T-helper 22 cell (primary cell): Measurements from ENCODE around the gene C17orf107.
"Not testable (repeated sequence)": the region's sequence is repeated elsewhere in the genome, so short reads cannot be mapped to it uniquely, and the experiment has no call there.

Experiments
- DNase-seq: peaks from one replicate; pipeline ENCODE4 v3.0.0-alpha.2; 2020; ENCODE audit warnings: low read depth

Gene C17orf107

GRCh38 chr17:4899341-4900230, at the start of gene C17orf107:
TSS of gene C17orf107 (plus strand) at chr17:4899536. CDS start at chr17:4899763, 227 bp downstream.
- DNase-seq, result peak; percentile 94

GRCh38 chr17:4850246-4850645, 49.1 kb upstream of the C17orf107 start:
- DNase-seq, result no peak

GRCh38 chr17:4851084-4851483, 48.3 kb upstream of the C17orf107 start:
- no peak for DNase-seq

- peak; percentile 22 for DNase-seq
Observed at GRCh38 chr17:4852567-4853207, 46.6 kb upstream of the C17orf107 start.

- DNase-seq, result no peak
Observed at GRCh38 chr17:4853208-4853671, 46.1 kb upstream of the C17orf107 start.

GRCh38 chr17:4854111-4854681, 45.1 kb upstream of the C17orf107 start:
- DNase-seq, result no peak

GRCh38 chr17:4856271-4856936, 42.9 kb upstream of the C17orf107 start:
- no peak for DNase-seq

- DNase-seq, result no peak
Observed at GRCh38 chr17:4856937-4857314, 42.4 kb upstream of the C17orf107 start.

- not testable (repeated sequence) for DNase-seq
Observed at GRCh38 chr17:4857347-4857746, 42.0 kb upstream of the C17orf107 start.

- no peak for DNase-seq
Observed at GRCh38 chr17:4858068-4858881, 41.1 kb upstream of the C17orf107 start.

GRCh38 chr17:4858882-4859260, 40.5 kb upstream of the C17orf107 start:
- DNase-seq, result no peak

- no peak for DNase-seq
Observed at GRCh38 chr17:4859816-4860625, 39.3 kb upstream of the C17orf107 start.

- DNase-seq, result no peak
Observed at GRCh38 chr17:4860651-4861050, 38.7 kb upstream of the C17orf107 start.

GRCh38 chr17:4861052-4861451, 38.3 kb upstream of the C17orf107 start:
- no peak for DNase-seq

GRCh38 chr17:4862720-4863119, 36.6 kb upstream of the C17orf107 start:
- DNase-seq, result no peak

- no peak for DNase-seq
Observed at GRCh38 chr17:4863321-4863720, 36.0 kb upstream of the C17orf107 start.

GRCh38 chr17:4867535-4867934, 31.8 kb upstream of the C17orf107 start:
- not testable (repeated sequence) for DNase-seq

- not testable (repeated sequence) for DNase-seq
Observed at GRCh38 chr17:4869058-4869998, 30.0 kb upstream of the C17orf107 start.

GRCh38 chr17:4870855-4871254, 28.5 kb upstream of the C17orf107 start:
- no peak for DNase-seq
